Liver (tissue), 3 donors: ENCODE results near the gene ABCC5.

Experiments
- FOXA1 ChIP-seq: IDR thresholded peaks from 2 replicates; pipeline ENCODE4 v1.6.1; 2016; ENCODE audit warnings: antibody characterized with exemption
- RAD21 ChIP-seq, 2 donors: IDR thresholded peaks; 2 replicates each; pipeline ENCODE4 v1.6.1; 2016; ENCODE audit warnings: antibody characterized with exemption in 2 of 2, mild to moderate bottlenecking in 2 of 2
- REST ChIP-seq: IDR thresholded peaks from 2 replicates; pipeline ENCODE4 v1.6.1; 2016; ENCODE audit warnings: antibody characterized with exemption, mild to moderate bottlenecking
- TAF1 ChIP-seq: conservative IDR thresholded peaks from 2 replicates; pipeline ENCODE4 v1.6.1; 2016; ENCODE audit warnings: antibody characterized with exemption, mild to moderate bottlenecking
- YY1 ChIP-seq: IDR thresholded peaks from 2 replicates; pipeline ENCODE4 v1.6.1; 2016; ENCODE audit warnings: antibody characterized with exemption, mild to moderate bottlenecking
- TF ChIP-seq, protein P1 (sequence below): fragments of 150-350 bp; IDR thresholded peaks from 2 replicates; pipeline ENCODE4 v1.5.1; 2017; ENCODE audit warnings: improper control_type of control experiment, low read depth, low read length; ENCODE audit not compliant: missing input control
- donor health status: healthy.
- donor health status: healthy.

GRCh38 chr3:183918178-183918577 lies 99.5 kb downstream of the ABCC5 start:
- TF ChIP-seq, protein P1, sequence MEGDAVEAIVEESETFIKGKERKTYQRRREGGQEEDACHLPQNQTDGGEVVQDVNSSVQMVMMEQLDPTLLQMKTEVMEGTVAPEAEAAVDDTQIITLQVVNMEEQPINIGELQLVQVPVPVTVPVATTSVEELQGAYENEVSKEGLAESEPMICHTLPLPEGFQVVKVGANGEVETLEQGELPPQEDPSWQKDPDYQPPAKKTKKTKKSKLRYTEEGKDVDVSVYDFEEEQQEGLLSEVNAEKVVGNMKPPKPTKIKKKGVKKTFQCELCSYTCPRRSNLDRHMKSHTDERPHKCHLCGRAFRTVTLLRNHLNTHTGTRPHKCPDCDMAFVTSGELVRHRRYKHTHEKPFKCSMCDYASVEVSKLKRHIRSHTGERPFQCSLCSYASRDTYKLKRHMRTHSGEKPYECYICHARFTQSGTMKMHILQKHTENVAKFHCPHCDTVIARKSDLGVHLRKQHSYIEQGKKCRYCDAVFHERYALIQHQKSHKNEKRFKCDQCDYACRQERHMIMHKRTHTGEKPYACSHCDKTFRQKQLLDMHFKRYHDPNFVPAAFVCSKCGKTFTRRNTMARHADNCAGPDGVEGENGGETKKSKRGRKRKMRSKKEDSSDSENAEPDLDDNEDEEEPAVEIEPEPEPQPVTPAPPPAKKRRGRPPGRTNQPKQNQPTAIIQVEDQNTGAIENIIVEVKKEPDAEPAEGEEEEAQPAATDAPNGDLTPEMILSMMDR, result no peak
- no peak for TF ChIP-seq TAF1
- TF ChIP-seq REST, result no peak
- TF ChIP-seq YY1, result no peak
- TF ChIP-seq RAD21 (IDR thresholded peaks at IDR 0.05), result no peak
- no peak for TF ChIP-seq FOXA1
